ENCODE measurements around the gene SYT12. TPM values are rescaled to one million over a fixed set of nuclear protein-coding genes. Genes with fewer than 3 reads are reported as not detected.

Gene SYT12
- total RNA-seq, 1 experiment from 2014 or later: 1.9 TPM

- Histone ChIP-seq H3K14ac (ENCODE audit: insufficient read depth, low read length) (no peak overlapping the region), H3K9me3 (ENCODE audit: control insufficient read depth, low read depth, low read length) (no peaks in the 10 kb centered on the region), H4K5ac (ENCODE audit: insufficient read length, low read depth, low read length) (no peak overlapping the region), H3K4me2 (ENCODE audit: insufficient read depth, insufficient read length, low read length) (no peak overlapping the region), H2BK15ac (ENCODE audit: low read depth, low read length) (no peak overlapping the region), H4K8ac (replicated peaks; ENCODE audit: insufficient read length, low read depth, low read length) (no peak overlapping the region), H4K20me1 (ENCODE audit: control insufficient read depth, insufficient read depth, insufficient read length) (no peaks in the 10 kb centered on the region), H3K23ac (ENCODE audit: insufficient read length, low read depth, low read length) (no peak overlapping the region), H3K4me1 (ENCODE audit: insufficient read depth, low read length) (no peaks in the 10 kb centered on the region), H3K27me3 (ENCODE audit: insufficient read depth, low read length) (no peaks in the 10 kb centered on the region), H2BK5ac (ENCODE audit: insufficient read length, low read length) (no peak overlapping the region), H2AFZ (ENCODE audit: low read length) (no peak overlapping the region), H3K23me2 (ENCODE audit: insufficient read length, low read depth, low read length, poor library complexity, severe bottlenecking) (no peaks in the 10 kb centered on the region), H2AK5ac (ENCODE audit: insufficient read length, low read length) (no peak overlapping the region), H3K4ac (ENCODE audit: low read depth, low read length) (no peak overlapping the region), H3K79me1 (ENCODE audit: insufficient read depth, low read depth, low read length, poor library complexity, severe bottlenecking) (no peaks in the 10 kb centered on the region), H4K91ac (ENCODE audit: insufficient read length, low read depth, low read length) (no peak overlapping the region), H3K27ac (ENCODE audit: insufficient read length, low read depth, low read length) (no peak overlapping the region), H3K79me2 (ENCODE audit: insufficient read depth, low read length) (no peaks in the 10 kb centered on the region), H2BK12ac (ENCODE audit: insufficient read length, low read depth, low read length) (no peak overlapping the region), H3T11ph (ENCODE audit: low read length) (no peak overlapping the region), H2BK120ac (ENCODE audit: low read depth, low read length, poor library complexity, severe bottlenecking) (no peak overlapping the region), H3K56ac (ENCODE audit: insufficient read length, low read depth, low read length) (no peak overlapping the region), H3K9ac (ENCODE audit: extremely low read depth, insufficient read length, low read length) (no peak overlapping the region), H3K18ac (ENCODE audit: insufficient read length, low read depth, low read length) (no peak overlapping the region), H2BK20ac (ENCODE audit: low read depth, low read length, poor library complexity, severe bottlenecking) (no peak overlapping the region)
- WGBS (ENCODE audit: extremely low coverage, insufficient read length, low lambda C conversion rate): no CpG with 5 or more reads among the region's 11 CpGs
- no peak for TF ChIP-seq CTCF (conservative IDR thresholded peaks at IDR 0.05)
- H3K9me3 Mint-ChIP-seq: no peaks in the 10 kb centered on the region
- peak overlapping the region in 2 of 3 experiments; percentile 37 to 61; a peak in 3 of 7 replicates for H3K27ac Mint-ChIP-seq
- no peak overlapping the region for H3K4me3 Mint-ChIP-seq
- peaks cover 3% of the 10 kb centered on the region for H3K27me3 Mint-ChIP-seq (ENCODE audit: low read depth)
- H3K4me1 Mint-ChIP-seq: peaks cover 10 to 14% of the 10 kb centered on the region in 2 experiments
- DNase-seq: no peak
- peaks cover 0 to 18% (median 0%) of the 10 kb centered on the region in 3 experiments; a peak in 5 of 7 replicates for H3K36me3 Mint-ChIP-seq (ENCODE audit: insufficient read depth in 1 of 3, low read depth in 3 of 3)
Measured at GRCh38 chr11:67013511-67014045, 9.4 kb upstream of the SYT12 start.
